ENCODE measurements around the gene TNXB.

Gene TNXB

DNA sequence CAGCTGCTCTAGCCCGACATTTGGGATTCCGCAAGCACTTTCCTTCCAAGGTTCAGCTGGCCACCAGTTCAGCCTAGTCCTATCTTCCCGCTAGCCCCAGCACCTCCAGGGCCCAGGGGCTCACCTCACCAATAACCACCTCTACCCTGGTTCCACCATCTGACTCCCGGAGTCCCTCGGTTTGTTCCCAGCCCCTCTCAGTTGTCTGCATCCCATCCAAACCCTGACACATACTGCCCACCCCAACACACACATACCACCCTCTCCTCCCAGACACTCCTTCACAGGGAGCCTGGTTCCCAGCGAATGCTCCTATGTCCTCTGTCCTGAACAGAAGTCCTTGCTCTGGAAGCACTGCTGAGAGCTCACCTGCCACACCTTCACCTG is 418 bp downstream of the TNXB start:
- no peak overlapping the region for H3K4me2 ChIP-seq

DNA sequence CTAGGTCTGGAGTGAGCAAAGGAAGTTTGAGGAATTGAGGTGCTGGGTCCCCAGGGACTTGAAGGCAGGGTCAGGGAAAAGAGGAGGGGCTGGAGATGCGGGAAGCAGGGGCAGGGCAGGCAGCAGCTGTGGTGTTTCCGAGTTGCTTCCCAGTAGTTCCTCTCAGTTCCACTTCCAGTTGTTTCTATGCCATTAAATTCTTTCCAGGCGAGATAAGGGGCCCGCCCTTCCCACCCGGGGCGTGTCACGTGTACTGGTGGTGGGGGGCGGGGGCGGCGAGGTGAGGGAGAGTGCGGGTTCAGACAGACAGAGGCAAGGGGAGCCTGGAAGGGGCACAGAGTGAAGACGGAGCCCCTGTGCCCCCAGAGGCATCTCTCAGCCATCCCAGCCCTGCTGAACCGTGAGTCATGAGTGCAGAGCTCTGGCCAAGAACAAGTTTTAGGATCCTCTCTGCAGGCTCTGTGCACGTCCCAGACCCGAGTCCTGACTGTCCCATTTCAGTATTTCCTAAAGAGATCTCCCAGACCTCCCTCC is 977 bp downstream of the TNXB start:
- no peak overlapping the region for H3K9ac ChIP-seq
- H3K27me3 ChIP-seq (ENCODE audit: insufficient read depth, low read depth): peaks cover 43% of the 10 kb centered on the region; the same call in 1 of the 2 replicates
- TF ChIP-seq, protein P1, sequence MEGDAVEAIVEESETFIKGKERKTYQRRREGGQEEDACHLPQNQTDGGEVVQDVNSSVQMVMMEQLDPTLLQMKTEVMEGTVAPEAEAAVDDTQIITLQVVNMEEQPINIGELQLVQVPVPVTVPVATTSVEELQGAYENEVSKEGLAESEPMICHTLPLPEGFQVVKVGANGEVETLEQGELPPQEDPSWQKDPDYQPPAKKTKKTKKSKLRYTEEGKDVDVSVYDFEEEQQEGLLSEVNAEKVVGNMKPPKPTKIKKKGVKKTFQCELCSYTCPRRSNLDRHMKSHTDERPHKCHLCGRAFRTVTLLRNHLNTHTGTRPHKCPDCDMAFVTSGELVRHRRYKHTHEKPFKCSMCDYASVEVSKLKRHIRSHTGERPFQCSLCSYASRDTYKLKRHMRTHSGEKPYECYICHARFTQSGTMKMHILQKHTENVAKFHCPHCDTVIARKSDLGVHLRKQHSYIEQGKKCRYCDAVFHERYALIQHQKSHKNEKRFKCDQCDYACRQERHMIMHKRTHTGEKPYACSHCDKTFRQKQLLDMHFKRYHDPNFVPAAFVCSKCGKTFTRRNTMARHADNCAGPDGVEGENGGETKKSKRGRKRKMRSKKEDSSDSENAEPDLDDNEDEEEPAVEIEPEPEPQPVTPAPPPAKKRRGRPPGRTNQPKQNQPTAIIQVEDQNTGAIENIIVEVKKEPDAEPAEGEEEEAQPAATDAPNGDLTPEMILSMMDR (conservative IDR thresholded peaks at IDR 0.05; ENCODE audit: low read depth, low read length): no peak
- H4K20me1 ChIP-seq (ENCODE audit: insufficient read depth): no peaks in the 10 kb centered on the region
- H3K27ac ChIP-seq: no peak overlapping the region
- no peak overlapping the region for H2AFZ ChIP-seq (ENCODE audit: low read depth)
- no peaks in the 10 kb centered on the region for H3K79me2 ChIP-seq (ENCODE audit: insufficient read depth, low read depth)
- no peak overlapping the region for H3K4me3 ChIP-seq (IDR thresholded peaks at IDR 0.05; ENCODE audit: insufficient read depth, low read depth, low read length)
- H3K4me1 ChIP-seq (ENCODE audit: low read depth, poor library complexity, severe bottlenecking): no peaks in the 10 kb centered on the region
- H3K36me3 ChIP-seq (ENCODE audit: insufficient read depth): no peaks in the 10 kb centered on the region
- no peak overlapping the region for H3K4me2 ChIP-seq

More for the DNA sequence above, 418 bp downstream of the TNXB start:
- no peaks in the 10 kb centered on the region for H4K20me1 ChIP-seq (ENCODE audit: insufficient read depth)
- no peaks in the 10 kb centered on the region for H3K36me3 ChIP-seq (ENCODE audit: insufficient read depth)
- no peak overlapping the region for H3K9ac ChIP-seq
- no peak overlapping the region for H3K27ac ChIP-seq
- no peaks in the 10 kb centered on the region for H3K79me2 ChIP-seq (ENCODE audit: insufficient read depth, low read depth)
- no peaks in the 10 kb centered on the region for H3K4me1 ChIP-seq (ENCODE audit: low read depth, poor library complexity, severe bottlenecking)
- H3K27me3 ChIP-seq (ENCODE audit: insufficient read depth, low read depth): peaks cover 43% of the 10 kb centered on the region; the same call in 1 of the 2 replicates
- no peak overlapping the region for H3K4me3 ChIP-seq (IDR thresholded peaks at IDR 0.05; ENCODE audit: insufficient read depth, low read depth, low read length)
- TF ChIP-seq, protein P1 (conservative IDR thresholded peaks at IDR 0.05; ENCODE audit: low read depth, low read length): no peak
- no peak overlapping the region for H2AFZ ChIP-seq (ENCODE audit: low read depth)

DNA sequence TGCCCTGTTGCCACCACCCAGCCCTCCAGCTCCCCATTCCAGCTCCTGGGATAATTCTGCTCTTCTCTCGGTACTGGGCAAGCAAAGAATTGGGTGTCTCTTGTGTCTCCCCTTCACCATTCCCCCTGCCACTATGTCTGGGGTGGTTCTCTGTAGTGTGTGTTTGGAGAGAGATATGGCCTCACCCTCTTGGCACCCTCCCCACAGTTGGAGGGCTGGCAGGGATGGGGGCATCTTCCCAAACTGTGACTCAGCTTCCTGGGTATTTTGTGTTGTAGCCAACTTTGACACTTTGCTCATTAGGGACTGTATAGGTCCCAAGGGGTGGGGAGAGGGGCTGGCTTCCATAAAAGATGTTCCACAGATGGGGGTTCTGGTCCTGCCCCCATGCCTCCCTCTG is 1.7 kb downstream of the TNXB start:
- no peak overlapping the region for H3K9ac ChIP-seq
- peaks cover 43% of the 10 kb centered on the region; the same call in 1 of the 2 replicates for H3K27me3 ChIP-seq (ENCODE audit: insufficient read depth, low read depth)
- H3K27ac ChIP-seq: no peak overlapping the region
- no peak overlapping the region for H3K4me3 ChIP-seq (IDR thresholded peaks at IDR 0.05; ENCODE audit: insufficient read depth, low read depth, low read length)
- no peak overlapping the region for H3K4me2 ChIP-seq
- TF ChIP-seq, protein P1 (conservative IDR thresholded peaks at IDR 0.05; ENCODE audit: low read depth, low read length): no peak
- no peaks in the 10 kb centered on the region for H3K79me2 ChIP-seq (ENCODE audit: insufficient read depth, low read depth)
- H2AFZ ChIP-seq (ENCODE audit: low read depth): no peak overlapping the region
- no peaks in the 10 kb centered on the region for H3K36me3 ChIP-seq (ENCODE audit: insufficient read depth)
- H4K20me1 ChIP-seq (ENCODE audit: insufficient read depth): no peaks in the 10 kb centered on the region
- no peaks in the 10 kb centered on the region for H3K4me1 ChIP-seq (ENCODE audit: low read depth, poor library complexity, severe bottlenecking)

DNA sequence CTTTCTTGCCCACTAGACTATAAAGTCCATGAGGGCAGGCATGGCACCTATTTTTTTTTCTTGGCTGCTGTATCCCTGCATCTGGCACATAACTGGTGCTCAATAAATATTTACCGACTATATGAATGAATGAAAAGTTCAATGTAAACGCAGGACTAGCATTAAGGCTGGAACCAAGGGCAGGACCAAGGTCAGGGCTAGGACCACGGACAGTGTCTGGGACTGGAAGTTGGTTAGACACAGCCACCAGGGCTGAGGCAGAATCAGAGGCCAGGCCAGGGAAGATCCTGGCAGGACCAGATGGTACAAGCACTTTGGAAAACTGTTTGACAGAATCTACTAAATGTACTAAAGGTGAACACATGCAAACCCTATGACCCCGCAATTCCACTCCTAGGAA is 3.7 kb downstream of the TNXB start:
- H3K79me2 ChIP-seq (ENCODE audit: insufficient read depth, low read depth): no peaks in the 10 kb centered on the region
- no peak overlapping the region for H3K4me3 ChIP-seq (IDR thresholded peaks at IDR 0.05; ENCODE audit: insufficient read depth, low read depth, low read length)
- H2AFZ ChIP-seq (ENCODE audit: low read depth): no peak overlapping the region
- TF ChIP-seq, protein P1 (conservative IDR thresholded peaks at IDR 0.05; ENCODE audit: low read depth, low read length): no peak
- H3K4me2 ChIP-seq: no peak overlapping the region
- H3K4me1 ChIP-seq (ENCODE audit: low read depth, poor library complexity, severe bottlenecking): no peaks in the 10 kb centered on the region
- no peak overlapping the region for H3K9ac ChIP-seq
- peaks cover 43% of the 10 kb centered on the region; the same call in 1 of the 2 replicates for H3K27me3 ChIP-seq (ENCODE audit: insufficient read depth, low read depth)
- no peak overlapping the region for H3K27ac ChIP-seq
- no peaks in the 10 kb centered on the region for H3K36me3 ChIP-seq (ENCODE audit: insufficient read depth)
- H4K20me1 ChIP-seq (ENCODE audit: insufficient read depth): no peaks in the 10 kb centered on the region

Measured in KMS-11 (cell line).